NCI-H2171 treated with DMSO at 0.1 percent for 48 hours (cell line): ENCODE results near the gene SLC24A3.

Experiments
- DNase-seq: peaks from one replicate; lab custom pipeline; 2025; lab: John Stamatoyannopoulos, UW

Gene SLC24A3

GRCh38 chr20:19714579-19714840 is 502.1 kb downstream of the SLC24A3 start:
- DNase-seq = no peak

GRCh38 chr20:19715986-19716385 is 503.5 kb downstream of the SLC24A3 start:
- DNase-seq = no peak

GRCh38 chr20:19718880-19719279 is 506.4 kb downstream of the SLC24A3 start:
- DNase-seq = no peak

DNA sequence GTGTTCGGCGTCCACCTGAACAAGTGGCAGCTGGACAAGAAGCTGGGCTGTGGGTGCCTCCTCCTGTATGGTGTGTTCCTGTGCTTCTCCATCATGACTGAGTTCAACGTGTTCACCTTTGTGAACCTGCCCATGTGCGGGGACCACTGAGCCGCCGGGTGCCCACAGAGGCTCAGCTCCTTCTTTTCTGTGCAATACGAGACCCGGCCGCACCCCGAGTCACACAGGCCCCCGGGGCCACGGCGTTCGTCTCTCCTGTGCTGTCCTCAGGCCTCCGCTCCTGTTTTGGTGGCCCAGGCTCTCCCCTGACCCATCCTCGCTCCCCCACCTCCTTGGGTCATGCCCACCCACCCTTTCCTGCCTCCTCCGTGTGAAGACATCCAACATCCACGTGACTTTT is 508.5 kb downstream of the SLC24A3 start:
- no peak for DNase-seq

GRCh38 chr20:19723051-19723450 is 510.6 kb downstream of the SLC24A3 start:
- no peak for DNase-seq

DNA sequence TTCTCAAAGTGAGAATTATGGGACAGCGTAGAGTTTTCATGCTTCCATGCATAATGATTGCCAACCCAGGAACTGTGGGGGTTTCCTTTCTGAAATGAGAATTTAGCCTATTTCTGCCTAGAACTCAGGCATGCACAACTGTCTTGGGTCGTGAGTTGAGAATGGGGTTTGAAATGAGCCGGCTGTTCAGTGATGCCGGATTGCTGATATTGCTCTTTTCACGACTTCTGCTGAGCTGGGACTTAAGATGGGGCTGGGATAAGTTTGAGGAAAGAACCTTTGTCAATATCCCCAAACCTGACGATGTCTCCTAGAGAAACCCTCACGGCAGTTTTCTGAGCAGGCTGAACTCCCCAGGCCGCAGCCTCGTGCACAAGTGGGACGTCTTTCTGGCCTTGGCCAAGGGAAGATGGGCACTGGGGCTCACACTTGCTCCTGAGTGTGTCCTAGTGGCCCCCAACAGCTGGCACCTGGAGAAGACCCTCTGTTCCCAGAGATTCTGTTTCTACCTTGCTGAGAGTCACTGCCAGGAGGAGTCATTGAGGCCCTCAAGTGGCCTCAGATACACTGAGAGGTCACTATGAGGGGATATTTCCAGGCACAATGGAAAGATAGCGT is 511.5 kb downstream of the SLC24A3 start:
- no peak for DNase-seq

GRCh38 chr20:19725373-19725772 is 512.9 kb downstream of the SLC24A3 start:
- DNase-seq = no peak

GRCh38 chr20:19725814-19726525 is 513.5 kb downstream of the SLC24A3 start:
- DNase-seq = no peak

DNA sequence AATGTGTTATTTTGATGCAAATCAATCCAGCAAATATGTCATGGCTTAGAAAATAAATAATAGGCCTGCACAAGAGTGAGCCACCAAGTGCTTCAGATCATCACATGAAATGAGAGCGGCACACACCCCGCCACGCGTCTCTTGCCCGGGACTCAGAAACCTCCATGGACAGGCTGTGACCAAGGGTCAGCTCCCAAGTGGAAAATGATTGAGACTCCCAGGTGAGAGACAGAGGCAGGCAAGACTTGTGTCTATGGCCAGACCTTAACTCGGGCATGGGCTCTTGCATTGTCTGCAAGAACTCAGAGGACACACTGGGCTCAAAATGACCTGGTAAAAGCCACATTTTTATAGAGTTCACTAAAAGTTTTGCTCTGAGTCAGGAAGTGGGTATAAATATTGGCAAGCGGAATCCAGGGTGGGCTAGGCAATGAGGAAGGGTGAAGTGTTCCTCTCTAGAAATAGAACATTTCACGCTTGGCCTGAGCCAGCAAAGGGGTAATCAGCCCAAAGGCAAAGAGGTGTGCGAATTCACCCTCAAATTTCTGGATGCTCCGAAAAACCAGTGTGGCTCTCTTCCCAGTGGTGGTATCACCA is 514.9 kb downstream of the SLC24A3 start:
- no peak for DNase-seq

DNA sequence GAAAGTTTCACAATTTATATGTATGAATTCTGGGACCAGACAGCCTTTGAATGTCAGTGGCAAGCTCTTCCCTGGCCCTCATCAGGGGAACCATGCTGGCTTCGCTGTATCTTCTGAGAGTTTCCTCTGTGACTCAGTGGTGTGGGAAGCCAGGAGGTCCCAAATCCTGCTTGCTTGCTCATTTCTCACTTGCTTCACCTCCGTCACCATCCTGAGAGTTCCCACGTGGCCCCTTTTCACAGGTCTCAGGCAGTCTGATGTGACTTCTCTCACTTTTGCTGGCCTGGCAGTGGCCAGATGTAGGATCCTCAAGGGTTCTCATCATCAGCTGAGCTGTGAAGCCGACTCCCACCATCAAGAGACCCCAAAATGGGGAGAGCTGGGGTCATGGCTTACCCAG is 517.2 kb downstream of the SLC24A3 start:
- no peak for DNase-seq

DNA sequence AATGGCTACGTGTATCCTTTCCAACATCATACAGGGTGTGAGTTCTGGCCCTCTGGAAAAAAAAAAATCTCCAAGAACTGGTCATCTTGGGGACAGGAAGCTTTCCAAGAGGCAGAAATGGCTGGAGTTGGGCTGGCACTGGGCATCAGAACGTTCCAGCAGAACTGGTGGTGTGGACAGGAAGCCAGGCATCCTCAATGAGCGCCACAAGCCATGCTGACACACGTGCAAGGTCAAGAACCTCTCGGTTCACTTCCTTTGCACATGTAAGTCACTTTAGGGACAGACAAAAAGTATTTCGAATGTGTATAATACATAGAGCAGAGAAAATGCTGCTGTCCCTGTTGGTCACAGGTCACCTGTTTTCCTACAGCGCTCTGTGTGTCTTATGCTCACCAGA is 518.3 kb downstream of the SLC24A3 start:
- no peak for DNase-seq

GRCh38 chr20:19734811-19735210 is 522.4 kb downstream of the SLC24A3 start:
- DNase-seq = no peak

GRCh38 chr20:19735446-19735845 is 523.0 kb downstream of the SLC24A3 start:
- peak; percentile 99 for DNase-seq

DNA sequence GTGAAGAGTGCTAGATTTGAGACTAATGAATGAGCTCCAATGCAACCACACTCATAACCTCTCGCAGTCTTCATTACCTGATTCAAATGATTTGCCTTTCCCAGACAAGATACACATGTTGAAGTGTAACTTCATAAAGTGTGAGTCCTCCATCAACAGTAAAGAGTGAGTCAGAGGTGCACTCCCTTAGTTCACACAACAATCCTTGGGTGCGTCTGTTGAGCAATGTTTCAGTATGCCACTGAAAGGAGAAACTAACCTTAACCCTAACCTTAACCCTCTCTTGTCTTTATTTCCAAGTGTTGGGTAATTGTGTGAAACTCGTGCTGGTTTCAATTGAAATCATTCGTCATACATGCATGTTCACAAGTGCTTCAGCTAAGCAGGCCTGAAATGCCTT is 524.6 kb downstream of the SLC24A3 start:
- no peak for DNase-seq

- no peak for DNase-seq
These were observed 526.5 kb downstream of the SLC24A3 start for GRCh38 chr20:19738951-19739350.

- no peak for DNase-seq
These were observed 526.9 kb downstream of the SLC24A3 start for GRCh38 chr20:19739351-19739750.

DNA sequence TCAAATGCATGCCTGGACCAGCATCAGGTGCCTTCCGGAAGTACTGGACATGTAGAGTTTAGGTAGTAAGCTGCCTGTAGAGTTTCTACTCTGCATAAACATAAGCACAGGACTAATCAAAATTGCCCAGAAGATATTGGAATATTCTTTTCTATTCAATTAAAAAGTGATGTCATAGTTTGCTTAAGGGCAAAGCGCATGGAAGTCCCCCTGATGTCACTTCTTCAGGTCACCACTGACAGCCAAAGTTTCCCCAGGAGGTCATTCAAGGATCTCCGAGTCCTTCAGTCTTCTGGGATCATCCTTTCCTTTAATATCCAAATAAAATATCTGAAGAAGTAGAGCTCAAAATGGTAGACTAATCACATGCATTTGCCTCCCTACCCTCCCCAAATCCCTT is 528.1 kb downstream of the SLC24A3 start:
- no peak for DNase-seq

DNA sequence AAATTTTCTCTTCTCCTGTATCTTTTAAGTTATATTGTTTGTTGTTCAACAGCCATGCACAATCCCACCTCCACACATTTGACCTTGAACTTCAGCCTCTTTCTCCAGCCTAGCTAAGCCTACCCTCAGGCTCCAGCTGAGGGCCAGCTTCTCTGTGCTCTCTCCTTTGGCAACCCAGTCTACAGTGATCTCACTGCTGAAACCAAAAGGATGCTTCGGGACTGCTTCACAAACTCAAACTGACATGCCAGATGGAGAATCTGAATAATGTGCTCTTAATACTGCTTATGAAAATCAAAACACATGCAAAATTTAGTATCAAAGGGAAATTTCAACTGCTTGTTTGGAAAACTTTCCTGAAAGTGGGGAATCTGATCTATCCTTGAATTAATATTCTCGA is 529.5 kb downstream of the SLC24A3 start:
- no peak for DNase-seq

DNA sequence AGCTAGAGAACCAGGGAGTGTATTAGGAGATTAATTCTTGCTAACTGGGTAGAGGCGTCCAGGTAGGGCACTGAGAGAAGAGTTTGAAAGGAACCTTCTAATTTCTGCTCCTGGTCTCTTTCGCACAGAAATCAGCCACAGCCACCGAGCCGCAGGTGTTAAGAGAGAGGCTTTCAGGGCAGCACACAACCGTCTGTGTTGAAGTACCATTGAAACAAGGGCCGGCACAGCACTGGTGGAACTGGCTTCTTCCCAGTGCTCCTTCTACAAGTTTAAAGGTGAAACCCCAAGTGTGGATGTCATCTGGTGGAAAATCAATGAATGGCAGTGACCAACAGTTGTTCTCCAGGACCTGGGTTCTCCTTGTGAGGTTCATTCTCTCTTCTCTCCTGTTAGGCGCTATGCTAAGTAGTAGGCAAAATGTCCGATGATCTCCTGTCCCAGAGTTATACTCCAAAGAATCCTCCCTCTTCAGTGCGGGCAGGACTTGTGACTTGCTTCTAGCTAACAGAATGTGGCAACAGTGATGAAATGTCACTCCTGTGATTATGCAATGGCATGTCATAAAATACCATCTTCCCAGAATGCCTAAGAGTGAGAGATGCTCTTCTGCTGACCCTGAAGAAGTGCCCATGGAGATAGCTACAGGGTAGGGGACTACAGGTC is 530.7 kb downstream of the SLC24A3 start:
- no peak for DNase-seq

- DNase-seq = no peak
These were observed 531.2 kb downstream of the SLC24A3 start for GRCh38 chr20:19743640-19743995.

- DNase-seq = no peak
These were observed 532.7 kb downstream of the SLC24A3 start for GRCh38 chr20:19745106-19745505.

GRCh38 chr20:19745584-19745983 is 533.1 kb downstream of the SLC24A3 start:
- no peak for DNase-seq

GRCh38 chr20:19746396-19746795 is 534.0 kb downstream of the SLC24A3 start:
- DNase-seq = no peak
